Renal pelvis (tissue), 4 donors: ENCODE results near the gene KXD1. TPM values are rescaled to one million over a fixed set of nuclear protein-coding genes. Genes with fewer than 3 reads are reported as not detected.
"Not testable (repeated sequence)": the region's sequence is repeated elsewhere in the genome, so short reads cannot be mapped to it uniquely, and the experiment has no call there.

ENCODE experiments used
- DNase-seq: peaks from one replicate; pipeline ENCODE4 v3.0.0-alpha.2; 2013
- polyA plus RNA-seq, 3 donors: library from polyadenylated mRNA; unstranded; fragments of 120-200 nt; gene quantifications; one replicate each; pipeline ENCODE4 v1.2.1, GENCODE V29; 2013; ENCODE audit not compliant: insufficient read length in 3 of 3

Gene KXD1
- polyA plus RNA-seq, 3 donors = 60.8 to 70.3 (median 67.5) TPM

DNA sequence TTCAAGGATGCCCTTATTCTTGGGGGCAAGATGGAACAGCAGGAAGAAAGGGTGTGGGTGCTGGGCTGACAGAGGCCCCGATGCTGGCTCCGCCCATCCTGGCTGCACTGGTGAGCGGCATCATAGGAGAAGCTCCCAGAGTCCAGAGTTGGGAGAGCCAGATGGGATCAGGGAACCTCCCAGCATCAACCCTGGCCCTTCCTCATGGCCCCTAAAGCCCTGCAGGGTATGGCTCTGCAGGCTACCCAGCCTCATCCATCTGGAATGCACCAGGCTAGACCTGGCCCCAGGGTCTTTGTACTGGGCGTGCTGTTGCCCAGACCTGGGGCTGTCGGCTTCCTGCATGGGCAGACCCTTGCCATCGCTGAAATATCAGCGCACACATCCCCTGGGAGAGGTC, 27.9 kb upstream of the KXD1 start:
- no peak for DNase-seq

GRCh38 chr19:18531485-18531884, 26.2 kb upstream of the KXD1 start:
- DNase-seq = no peak

GRCh38 chr19:18532168-18532890, 25.3 kb upstream of the KXD1 start:
- no peak for DNase-seq

- no peak for DNase-seq
These were observed 24.6 kb upstream of the KXD1 start for GRCh38 chr19:18533058-18533457.

DNA sequence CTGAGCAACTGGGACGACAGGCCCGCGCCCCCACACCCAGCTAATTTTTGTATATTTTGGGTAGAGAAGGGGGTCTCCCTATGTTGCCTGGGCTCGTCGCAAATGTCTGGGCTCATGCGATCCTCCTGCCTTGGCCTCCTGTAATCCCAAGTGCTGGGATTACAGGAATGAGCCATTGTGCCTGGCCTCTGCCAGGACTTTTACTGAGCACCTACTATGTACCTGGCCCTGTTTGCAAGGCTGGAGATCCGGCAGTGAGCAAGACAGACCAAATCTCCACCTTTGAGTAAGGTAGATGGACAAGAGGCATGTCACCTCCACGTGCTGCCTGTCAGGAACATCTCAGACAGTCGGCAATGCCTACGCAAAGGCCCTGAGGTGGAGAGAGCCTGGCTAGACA, 21.2 kb upstream of the KXD1 start:
- DNase-seq = no peak

GRCh38 chr19:18537431-18537830, 20.2 kb upstream of the KXD1 start:
- no peak for DNase-seq

GRCh38 chr19:18538115-18538514, 19.6 kb upstream of the KXD1 start:
- DNase-seq = no peak

DNA sequence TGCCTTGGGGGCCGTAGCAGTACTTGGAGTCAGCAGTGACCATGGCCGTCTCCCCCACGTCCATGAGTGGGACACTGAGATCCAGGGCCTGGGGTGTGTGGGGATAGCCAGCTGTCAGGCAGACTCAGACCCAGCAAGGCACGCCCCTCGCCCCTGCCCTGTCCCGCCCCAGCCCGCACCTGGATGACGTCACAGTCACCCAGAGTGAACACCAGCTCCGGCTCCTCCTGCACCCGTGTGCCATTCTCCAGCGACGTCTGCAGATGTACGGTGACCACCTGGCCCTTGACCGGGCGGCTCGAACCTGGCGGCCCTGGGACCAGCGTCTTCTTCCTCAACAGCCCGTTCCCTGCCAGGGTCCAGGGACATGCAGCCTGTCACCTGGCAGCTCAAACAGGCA, 18.3 kb upstream of the KXD1 start:
- no peak for DNase-seq

GRCh38 chr19:18540200-18540599, 17.5 kb upstream of the KXD1 start:
- DNase-seq = not testable (repeated sequence)

- DNase-seq = no peak
These were observed 16.2 kb upstream of the KXD1 start for GRCh38 chr19:18541258-18541991.

GRCh38 chr19:18541992-18542940, 15.4 kb upstream of the KXD1 start:
- DNase-seq = no peak

GRCh38 chr19:18542941-18543813, 14.5 kb upstream of the KXD1 start, which contains the start of gene FKBP8:
FKBP8 (minus strand) TSS chr19:18543573; CDS start chr19:18541970, 1,603 bp downstream.
- DNase-seq = peak; percentile 89

DNA sequence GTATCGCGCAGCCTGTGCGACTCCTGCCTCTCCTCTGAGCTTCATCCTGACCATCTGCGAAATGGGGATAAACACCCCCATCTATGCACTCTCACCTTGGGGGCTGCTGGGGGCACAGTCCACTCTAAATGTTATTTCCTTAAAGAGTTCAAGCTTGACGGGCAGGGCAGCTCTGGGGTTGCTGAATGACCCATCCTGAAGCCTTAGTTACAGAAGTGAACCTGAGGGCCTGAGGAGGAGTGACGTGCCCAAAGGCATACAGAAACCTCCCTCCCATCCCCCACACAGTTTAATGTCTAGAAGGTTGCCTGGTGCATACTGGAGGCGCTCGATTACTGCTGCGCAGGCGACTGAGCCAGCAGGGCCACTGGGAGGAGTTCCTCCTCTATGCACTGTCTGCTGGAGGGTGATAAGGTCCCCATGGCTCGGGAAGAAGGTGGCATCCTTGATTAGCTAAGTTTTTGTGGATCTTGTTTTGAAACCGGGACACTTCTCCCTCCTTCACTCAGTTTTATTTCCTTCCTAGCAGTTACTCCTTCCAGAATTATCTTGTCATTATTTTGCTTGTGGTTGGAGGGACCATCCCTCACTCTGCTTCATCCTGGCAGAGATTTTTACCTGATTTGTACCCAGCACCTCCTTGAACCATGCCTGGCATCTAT, 13.7 kb upstream of the KXD1 start:
- DNase-seq = no peak

DNA sequence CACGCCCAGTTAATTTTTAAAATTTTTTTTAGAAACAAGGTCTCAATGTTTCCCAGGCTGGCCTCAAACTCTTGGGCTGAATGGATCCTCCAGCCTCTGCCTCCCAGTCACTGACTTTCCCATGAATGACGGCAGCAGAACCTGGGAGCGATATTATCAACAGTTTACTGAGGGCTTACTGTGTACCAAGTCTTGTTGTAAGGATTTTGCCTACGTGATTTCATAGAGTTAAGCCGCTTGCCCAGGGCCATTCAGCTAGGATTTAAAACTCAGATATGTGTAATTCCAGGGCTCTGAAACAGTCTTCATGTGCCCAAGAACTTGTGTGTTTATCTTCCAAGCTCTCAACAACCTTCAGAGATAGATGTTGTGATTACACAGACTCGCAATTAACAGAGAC, 6.0 kb upstream of the KXD1 start:
- DNase-seq = no peak

DNA sequence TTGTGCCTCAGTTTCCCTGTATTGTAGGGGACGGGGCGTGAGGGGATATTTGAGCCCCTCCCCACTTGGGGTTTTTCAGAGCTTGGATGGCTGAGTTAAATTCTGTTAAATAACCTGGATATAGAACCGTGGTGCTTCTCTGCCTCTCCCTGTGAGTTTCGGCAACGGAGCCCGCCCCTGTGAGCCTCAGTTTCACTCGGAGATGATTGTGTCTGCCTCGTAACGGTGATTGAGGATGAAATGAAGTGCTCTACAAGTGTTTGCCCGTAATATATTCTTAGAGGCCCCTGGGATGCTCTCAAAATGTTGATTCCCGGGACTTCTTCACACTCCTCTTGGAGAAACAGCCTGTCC, 509 bp downstream of the KXD1 start:
- no peak for DNase-seq

DNA sequence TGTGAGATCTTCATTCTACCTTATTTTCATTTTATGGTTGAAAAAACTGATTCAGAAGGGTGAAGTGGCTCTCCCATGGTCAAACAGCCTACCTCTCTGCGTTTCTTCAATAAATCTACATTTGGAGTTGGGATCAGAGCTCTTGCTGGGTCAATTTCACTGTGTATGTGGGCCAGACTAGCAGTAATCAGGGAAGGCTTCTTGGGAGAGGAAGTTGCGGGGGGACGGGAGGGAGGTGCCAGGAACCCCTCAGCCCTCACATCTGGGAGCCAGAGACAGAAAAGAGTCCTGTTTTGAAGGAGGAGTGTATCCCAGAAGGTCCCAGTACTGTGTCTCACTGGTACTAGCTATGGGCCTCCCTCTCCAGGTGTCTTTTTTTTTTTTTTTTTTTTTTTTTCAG, 934 bp downstream of the KXD1 start:
- DNase-seq = no peak

GRCh38 chr19:18559685-18560084, 2.0 kb downstream of the KXD1 start:
- no peak for DNase-seq

- DNase-seq = no peak
These were observed 4.4 kb downstream of the KXD1 start for GRCh38 chr19:18562086-18562485.

- DNase-seq = no peak
These were observed 9.3 kb downstream of the KXD1 start for GRCh38 chr19:18566953-18567352.

DNA sequence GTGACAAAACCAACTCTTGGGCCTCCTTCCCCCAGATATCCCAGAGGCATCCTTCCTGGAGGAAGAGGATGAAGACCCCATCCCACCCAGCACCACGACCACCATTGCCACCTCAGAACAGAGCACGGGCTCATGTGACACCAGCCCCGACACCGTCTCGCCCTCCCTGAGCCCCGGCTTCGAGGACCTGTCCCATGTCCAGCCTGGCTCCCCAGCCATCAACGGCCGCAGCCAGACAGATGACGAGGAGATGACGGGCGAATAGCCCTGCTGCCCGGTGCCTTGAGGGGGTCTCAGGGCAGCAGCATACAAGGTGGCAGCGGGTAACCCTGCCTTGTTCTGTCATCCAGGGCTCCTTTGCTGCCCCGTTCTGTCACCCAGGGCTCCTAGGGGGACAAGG, 10.7 kb downstream of the KXD1 start:
- DNase-seq = no peak
